Glomerular endothelial cell (primary cell): ENCODE measurements around the gene TRIM14. TPM values are rescaled to one million over a fixed set of nuclear protein-coding genes. Genes with fewer than 3 reads are reported as not detected.
"Not testable (repeated sequence)": the region's sequence is repeated elsewhere in the genome, so short reads cannot be mapped to it uniquely, and the experiment has no call there.

Experiments
- DNase-seq: peaks from one replicate; pipeline ENCODE4 v3.0.0-alpha.2; 2011; ENCODE audit warnings: low read depth, low spot score; ENCODE audit errors: extremely low read depth
- total RNA-seq: library from RNA; depleted of rRNA; stranded (reverse); fragments of >200 nt; gene quantifications from 2 replicates; pipeline ENCODE4 v1.2.3, GENCODE V29; 2015

Gene TRIM14
- total RNA-seq, 1 donor from 2014 or later, result 9.1 TPM

GRCh38 chr9:98085058-98085457, 34.0 kb downstream of the TRIM14 start:
- DNase-seq, result no peak

DNA sequence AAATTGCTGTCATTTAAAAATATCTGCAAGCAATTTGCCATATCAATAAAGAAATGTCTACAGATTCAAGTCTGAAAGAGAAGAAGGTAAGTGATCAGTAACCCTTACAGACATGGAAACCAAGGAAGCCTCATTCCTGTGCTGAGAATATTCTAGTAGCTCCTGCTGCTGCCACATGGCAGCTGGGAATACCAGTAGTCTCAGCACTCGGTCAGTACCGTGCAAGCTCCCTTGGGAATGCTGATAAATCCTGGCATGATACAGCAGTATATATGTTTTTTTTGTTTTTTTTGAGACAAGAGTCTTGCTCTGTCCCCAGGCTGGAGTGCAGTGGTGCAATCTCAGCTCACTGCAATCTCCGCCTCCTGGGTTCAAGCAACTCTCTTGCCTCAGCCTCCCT, 34.6 kb downstream of the TRIM14 start:
- DNase-seq, result no peak

DNA sequence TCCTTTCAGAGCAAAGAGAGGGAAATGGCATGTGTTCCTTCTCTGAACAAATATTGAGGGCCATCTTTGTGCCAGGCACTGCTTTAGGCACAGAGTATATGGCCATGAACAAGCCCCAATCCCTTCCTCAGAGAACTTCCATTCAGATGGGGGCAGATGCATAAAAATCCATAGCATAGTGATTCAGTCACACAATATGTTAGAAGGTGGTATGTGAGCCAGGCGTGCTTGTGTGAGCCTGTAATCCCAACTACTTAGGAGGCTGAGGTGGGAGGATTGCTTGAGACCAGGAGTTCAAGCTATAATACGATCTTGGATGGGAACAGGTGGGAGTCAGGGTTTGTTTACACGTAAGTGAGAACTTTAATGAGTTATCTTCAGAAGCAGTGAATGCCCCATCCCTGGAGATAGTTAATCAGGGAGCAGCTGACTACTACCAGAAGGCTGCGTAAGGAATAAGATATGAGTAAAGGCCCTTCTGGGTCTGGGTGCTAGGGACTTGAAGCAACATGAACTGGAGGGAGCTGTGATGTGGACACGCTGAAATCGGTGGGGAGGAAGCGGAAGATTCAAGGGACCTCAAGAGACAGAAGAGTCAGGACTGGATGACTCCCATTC, 35.3 kb downstream of the TRIM14 start:
- DNase-seq, result no peak

DNA sequence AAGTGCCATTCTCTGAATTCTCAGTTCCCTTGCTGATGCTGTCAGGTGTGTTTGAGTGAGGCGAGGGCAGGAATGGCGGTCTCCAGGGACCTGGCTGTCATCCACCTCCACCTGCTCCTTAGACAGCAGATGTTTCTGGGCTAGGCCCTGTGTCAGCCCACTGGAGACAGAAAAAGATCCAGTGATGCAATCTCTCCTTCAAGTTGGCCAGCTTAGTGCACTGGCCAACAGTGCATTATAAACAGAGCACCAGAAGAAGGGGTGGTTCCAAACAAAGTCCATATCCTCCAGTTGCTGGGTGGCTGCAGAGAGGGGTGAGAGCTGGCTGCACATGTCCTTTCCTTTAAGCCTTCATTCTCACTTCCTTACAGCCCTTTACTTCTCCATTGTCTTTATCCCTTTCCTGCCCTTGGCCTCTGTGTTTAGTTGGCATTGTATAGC, 35.9 kb downstream of the TRIM14 start:
- no peak for DNase-seq

GRCh38 chr9:98081477-98082219, 37.4 kb downstream of the TRIM14 start:
- DNase-seq, result no peak

DNA sequence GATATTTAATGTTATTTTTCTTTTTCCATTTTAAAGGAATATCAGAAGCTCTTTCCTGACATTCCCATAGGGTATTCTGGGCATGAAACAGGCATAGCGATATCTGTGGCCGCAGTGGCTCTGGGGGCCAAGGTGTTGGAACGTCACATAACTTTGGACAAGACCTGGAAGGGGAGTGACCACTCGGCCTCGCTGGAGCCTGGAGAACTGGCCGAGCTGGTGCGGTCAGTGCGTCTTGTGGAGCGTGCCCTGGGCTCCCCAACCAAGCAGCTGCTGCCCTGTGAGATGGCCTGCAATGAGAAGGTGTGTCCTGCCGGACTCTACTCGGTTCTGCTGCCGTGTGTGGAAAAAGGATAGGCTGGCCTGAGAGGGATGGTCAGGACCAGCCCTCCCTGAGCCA, 38.2 kb downstream of the TRIM14 start:
- no peak for DNase-seq

GRCh38 chr9:98080326-98080725, 38.7 kb downstream of the TRIM14 start:
- no peak for DNase-seq

- no peak for DNase-seq
These were observed 40.1 kb downstream of the TRIM14 start for GRCh38 chr9:98078895-98079294.

DNA sequence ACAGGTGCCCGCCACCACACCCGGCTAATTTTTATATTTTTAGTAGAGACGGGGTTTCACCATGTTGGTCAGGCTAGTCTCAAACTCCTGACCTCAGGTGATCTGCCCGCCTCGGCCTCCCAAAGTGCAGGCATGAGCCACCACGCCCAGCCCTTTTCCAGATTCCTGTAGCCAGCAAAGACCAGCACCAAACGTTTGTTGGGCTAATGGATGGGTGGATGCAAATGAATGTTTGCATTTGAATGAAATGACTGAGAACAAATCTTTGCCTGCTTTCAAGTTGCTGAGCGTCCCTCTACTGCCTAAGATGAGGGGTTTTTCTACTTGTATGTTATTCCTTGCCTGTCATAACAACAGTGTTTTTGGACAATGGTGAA, 42.5 kb downstream of the TRIM14 start:
- not testable (repeated sequence) for DNase-seq

- no peak for DNase-seq
These were observed 43.7 kb downstream of the TRIM14 start for GRCh38 chr9:98075332-98075805.

DNA sequence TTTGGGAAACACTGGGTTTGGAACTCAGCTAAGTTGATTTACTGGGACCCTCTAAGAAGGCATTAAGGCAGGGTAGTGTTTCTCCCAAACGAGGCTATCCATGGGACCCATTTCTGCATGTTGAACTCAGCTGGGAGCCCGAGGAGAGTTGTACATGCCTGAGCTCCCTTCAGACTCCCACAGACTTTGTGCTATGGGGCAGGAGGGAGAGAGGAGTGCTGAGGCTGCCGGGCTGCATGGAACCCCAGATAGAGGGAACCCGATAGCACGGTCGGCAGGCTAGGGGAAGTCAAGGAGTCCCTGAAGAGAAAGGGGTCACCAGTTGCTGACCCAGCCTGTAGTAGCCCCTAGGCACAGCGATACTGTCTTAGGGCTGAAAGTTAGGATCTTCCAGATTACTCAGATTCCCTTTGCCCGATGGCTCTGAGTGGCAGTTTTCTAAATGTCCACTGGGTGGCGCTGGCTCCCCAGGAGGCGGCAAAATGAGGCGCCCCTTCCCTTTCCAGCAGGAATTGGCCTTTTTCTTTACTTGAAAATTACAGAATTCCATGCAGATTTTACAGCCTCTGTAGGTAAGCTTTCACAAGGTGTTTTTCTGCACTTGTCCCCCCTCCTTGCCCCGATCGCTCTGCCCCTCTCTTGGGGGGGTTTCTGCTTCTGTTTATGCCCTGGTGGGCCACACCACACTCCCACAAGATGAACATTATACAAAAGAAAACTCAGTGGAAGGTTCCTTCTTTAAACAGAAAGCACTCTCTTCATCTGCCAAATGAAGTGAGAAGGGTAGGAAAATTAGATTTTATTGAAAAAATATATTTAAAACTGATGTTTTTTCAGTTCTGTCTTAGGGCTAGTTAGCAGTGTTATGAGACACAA, 44.7 kb downstream of the TRIM14 start:
- no peak for DNase-seq

DNA sequence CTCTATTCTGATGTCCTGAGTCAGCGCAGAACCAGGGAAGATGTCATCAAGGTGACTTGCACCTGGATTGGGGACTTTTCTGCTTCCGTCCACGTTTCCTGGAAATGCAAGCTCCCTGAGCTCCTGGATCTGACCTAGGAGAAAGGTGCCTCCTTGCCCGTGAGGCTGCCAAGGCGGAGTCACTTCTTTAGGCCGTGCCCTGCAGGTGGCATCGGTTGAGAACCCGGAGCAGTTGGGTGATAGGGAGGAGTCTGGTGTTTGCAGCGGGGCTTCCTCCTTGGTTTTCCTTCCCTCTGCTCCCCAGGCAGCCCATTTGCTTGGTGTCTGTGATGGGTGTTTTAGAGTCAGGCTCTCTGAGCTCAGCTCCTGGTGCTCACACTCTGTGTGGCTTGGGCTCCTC, 47.3 kb downstream of the TRIM14 start:
- no peak for DNase-seq

DNA sequence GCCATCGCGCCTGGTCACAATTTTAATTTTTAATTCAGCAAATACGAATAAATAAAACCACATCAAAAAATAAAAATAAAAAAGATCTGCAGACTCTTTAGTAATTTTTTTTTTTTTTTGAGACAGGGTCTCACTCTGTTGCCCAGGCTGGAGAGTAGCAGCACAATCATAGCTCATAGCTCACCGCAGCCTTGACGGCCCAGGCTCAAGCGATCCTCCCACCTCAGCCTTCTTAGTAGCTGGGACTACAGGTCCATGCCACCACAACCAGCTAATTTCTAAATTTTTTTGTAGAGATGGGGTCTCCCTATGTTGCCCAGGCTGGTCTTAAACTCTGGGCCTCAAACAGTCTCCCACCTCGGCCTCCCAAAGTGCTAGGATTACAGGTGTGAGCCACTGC, 48.3 kb downstream of the TRIM14 start:
- no peak for DNase-seq

DNA sequence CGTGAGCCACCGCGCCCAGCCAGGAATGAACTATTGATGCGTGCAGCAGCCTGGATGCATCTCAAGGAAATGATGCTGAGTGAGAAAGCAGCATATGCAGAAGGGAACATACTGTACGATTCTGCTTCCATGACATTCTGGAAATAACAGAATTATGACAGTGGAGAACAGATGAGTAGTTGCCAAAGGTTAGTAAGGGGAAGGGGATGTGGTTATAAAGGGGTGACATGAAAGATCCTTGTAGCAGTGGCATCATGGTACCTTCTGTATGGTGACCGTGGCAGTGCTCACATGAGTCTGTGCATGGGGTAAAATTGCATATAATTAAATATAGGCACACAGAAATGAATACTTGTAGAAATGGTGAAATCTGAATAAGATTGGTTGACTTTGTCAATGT, 49.5 kb downstream of the TRIM14 start:
- DNase-seq, result no peak

- no peak for DNase-seq
These were observed 51.8 kb downstream of the TRIM14 start for GRCh38 chr9:98067184-98067583.

DNA sequence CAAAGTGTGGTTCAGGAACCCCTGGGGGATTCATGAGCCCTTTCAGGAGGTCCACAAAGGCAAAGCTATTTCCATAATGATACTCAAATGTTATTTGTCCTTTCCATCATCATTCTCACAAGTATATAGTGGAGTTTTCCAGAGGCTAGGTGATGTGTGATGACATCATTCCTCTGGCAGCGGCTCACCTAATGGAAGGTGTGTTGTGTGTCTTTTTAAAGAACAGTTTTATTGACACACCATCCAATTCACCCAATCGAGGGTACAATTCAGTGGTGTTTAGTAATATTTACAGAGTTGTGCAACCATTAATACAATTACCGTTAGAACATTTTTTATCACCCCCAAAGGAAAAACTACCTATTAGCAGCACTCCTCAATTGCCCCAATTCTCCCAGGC, 52.8 kb downstream of the TRIM14 start:
- no peak for DNase-seq

GRCh38 chr9:98064623-98065392, 54.2 kb downstream of the TRIM14 start:
- no peak for DNase-seq

DNA sequence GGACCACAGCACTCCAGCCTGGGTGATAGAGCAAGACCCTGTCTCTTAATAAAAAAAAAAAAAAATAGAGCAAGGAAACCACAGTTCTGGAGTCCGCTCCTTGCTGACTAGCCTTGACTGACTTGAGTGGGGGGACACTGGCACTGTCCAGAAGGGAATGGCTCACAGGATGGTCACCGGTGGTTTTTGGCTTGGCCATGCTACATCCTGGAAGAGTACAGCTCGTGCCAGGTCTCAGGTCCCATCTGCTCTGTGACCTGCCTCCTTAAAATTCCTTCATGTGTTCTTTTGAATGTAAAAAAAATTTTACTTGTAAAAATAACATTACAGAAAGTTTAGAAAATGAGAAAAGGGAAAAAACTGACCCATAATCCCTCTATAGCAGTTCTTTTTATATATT, 56.9 kb downstream of the TRIM14 start:
- DNase-seq, result no peak

DNA sequence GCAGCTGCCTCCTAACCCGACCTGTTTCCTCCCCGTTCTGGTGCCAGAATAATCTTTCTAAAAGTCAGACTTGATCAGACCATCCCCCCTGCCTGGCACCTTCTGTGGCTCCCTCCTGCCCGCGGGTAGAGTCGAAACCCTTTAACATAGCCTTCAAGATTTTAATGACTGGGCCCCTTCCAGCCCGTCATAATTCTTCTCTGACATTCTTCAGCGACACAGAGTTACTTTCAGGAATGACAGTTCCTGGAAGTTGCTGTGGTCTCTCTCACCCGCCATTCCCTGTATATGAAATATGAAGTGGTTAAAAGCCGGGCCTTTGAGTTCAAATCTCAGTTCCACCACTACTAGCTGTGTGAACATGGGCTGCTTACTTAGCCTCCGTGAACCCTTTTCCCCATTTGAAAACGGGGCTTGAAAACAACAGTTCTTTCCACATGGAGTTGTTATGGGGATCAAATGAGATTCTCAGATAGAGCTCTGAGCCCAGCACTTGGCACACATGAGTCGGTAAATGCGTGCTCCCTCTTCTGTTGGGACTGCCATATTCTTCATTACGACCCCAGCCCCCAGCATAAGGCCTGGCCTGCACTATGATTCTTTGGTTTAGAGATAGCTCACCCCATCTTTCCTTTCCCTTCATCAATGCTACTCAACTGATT, 61.8 kb downstream of the TRIM14 start:
- DNase-seq, result no peak
